Parathyroid adenoma (tissue), 2 donors: ENCODE measurements around the gene EDN1.
"Not testable (repeated sequence)": the region's sequence is repeated elsewhere in the genome, so short reads cannot be mapped to it uniquely, and the experiment has no call there.

Source experiments
- H2AFZ ChIP-seq: fragments of 300-600 bp; sonication (generic); one replicate; pipeline ENCODE4 v1.7.0; 2017; ENCODE audit warnings: antibody characterized with exemption, mild to moderate bottlenecking
- H3K27ac ChIP-seq: fragments of 300-600 bp; sonication (generic); one replicate; pipeline ENCODE4 v1.7.0; 2017
- H3K27me3 ChIP-seq: fragments of 300-600 bp; sonication (generic); one replicate; pipeline ENCODE4 v1.7.0; 2017; ENCODE audit warnings: low read length; ENCODE audit not compliant: control insufficient read depth, insufficient read depth
- H3K36me3 ChIP-seq: fragments of 300-600 bp; sonication (generic); one replicate; pipeline ENCODE4 v1.7.0; 2017; ENCODE audit warnings: low read length; ENCODE audit not compliant: control insufficient read depth, insufficient read depth
- H3K4me1 ChIP-seq: fragments of 300-600 bp; sonication (generic); one replicate; pipeline ENCODE4 v1.7.0; 2017; ENCODE audit warnings: control low read depth
- H3K4me2 ChIP-seq: fragments of 300-600 bp; sonication (generic); one replicate; pipeline ENCODE4 v1.7.0; 2017; ENCODE audit warnings: low read length
- H3K4me3 ChIP-seq: fragments of 300-600 bp; sonication (generic); one replicate; pipeline ENCODE4 v1.7.0; 2017; ENCODE audit warnings: low read depth, low read length
- H3K79me2 ChIP-seq: fragments of 300-600 bp; sonication (generic); one replicate; pipeline ENCODE4 v1.7.0; 2017; ENCODE audit warnings: control low read depth
- H3K9ac ChIP-seq: fragments of 300-600 bp; sonication (generic); one replicate; pipeline ENCODE4 v1.7.0; 2017; ENCODE audit warnings: mild to moderate bottlenecking
- H3K9me3 ChIP-seq: fragments of 300-600 bp; sonication (generic); one replicate; pipeline ENCODE4 v1.7.0; 2017; ENCODE audit warnings: low read length; ENCODE audit not compliant: control insufficient read depth
- TF ChIP-seq, protein P1 (sequence below): fragments of 300-600 bp; sonication (generic); IDR thresholded peaks from one replicate; pipeline ENCODE4 v1.7.0; 2017; ENCODE audit warnings: antibody characterized with exemption, mild to moderate bottlenecking
- donor health status: primary hyperparathyroidism.

Gene EDN1

DNA sequence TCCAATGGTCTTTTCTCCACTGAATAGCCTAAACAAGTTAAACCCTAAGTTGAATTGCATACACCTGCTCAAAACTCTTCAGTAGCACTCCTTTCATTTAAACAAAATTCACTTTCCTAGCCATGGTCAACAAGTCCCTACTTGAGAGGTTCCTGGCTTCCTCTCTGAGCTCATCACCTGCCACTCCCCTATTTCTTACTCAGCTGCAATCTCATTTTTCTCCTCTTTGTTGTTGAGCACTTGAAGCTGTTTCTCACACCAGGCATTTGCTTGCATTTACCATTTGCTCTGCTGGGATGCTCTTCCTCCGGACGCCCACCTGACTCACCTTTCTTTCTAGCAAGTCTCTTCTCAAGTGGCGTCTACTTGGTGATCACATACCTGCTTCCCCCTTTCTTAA, 38.5 kb downstream of the EDN1 start:
- no peak overlapping the region for H3K9ac ChIP-seq
- H3K4me1 ChIP-seq: no peaks in the 10 kb centered on the region
- TF ChIP-seq, protein P1, sequence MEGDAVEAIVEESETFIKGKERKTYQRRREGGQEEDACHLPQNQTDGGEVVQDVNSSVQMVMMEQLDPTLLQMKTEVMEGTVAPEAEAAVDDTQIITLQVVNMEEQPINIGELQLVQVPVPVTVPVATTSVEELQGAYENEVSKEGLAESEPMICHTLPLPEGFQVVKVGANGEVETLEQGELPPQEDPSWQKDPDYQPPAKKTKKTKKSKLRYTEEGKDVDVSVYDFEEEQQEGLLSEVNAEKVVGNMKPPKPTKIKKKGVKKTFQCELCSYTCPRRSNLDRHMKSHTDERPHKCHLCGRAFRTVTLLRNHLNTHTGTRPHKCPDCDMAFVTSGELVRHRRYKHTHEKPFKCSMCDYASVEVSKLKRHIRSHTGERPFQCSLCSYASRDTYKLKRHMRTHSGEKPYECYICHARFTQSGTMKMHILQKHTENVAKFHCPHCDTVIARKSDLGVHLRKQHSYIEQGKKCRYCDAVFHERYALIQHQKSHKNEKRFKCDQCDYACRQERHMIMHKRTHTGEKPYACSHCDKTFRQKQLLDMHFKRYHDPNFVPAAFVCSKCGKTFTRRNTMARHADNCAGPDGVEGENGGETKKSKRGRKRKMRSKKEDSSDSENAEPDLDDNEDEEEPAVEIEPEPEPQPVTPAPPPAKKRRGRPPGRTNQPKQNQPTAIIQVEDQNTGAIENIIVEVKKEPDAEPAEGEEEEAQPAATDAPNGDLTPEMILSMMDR: no peak
- H3K27me3 ChIP-seq: no peaks in the 10 kb centered on the region
- no peaks in the 10 kb centered on the region for H3K36me3 ChIP-seq
- H3K27ac ChIP-seq: no peak overlapping the region
- no peaks in the 10 kb centered on the region for H3K9me3 ChIP-seq
- no peaks in the 10 kb centered on the region for H3K79me2 ChIP-seq
- H2AFZ ChIP-seq: no peak overlapping the region
- H3K4me2 ChIP-seq: no peak overlapping the region
- H3K4me3 ChIP-seq: no peak overlapping the region

DNA sequence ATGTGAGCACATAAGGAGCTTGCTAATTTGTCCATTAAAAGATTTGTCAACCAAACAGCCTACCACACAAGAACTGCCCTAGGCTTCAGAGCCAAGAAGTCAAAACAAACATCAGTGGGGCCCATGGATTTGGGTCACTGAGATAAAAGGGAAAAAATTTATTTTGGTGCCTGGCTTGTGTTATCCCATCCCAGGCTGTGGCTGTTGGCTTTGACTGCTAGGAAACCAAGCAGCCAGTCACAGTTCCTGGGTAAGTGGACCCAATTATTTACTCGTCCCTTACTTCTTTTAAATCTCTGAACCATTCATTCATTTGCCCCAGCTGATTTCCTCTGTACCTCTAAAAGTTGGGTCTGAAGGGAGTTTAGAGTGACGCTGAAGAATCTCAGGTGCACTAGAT, 41.3 kb downstream of the EDN1 start:
- Histone ChIP-seq H2AFZ (no peak overlapping the region), H3K79me2 (no peaks in the 10 kb centered on the region), H3K9me3 (no peaks in the 10 kb centered on the region), H3K4me2 (no peak overlapping the region), H3K36me3 (no peaks in the 10 kb centered on the region), H3K9ac (no peak overlapping the region), H3K4me1 (no peaks in the 10 kb centered on the region), H3K27me3 (no peaks in the 10 kb centered on the region), H3K27ac (no peak overlapping the region), H3K4me3 (no peak overlapping the region)
- TF ChIP-seq, protein P1: no peak

DNA sequence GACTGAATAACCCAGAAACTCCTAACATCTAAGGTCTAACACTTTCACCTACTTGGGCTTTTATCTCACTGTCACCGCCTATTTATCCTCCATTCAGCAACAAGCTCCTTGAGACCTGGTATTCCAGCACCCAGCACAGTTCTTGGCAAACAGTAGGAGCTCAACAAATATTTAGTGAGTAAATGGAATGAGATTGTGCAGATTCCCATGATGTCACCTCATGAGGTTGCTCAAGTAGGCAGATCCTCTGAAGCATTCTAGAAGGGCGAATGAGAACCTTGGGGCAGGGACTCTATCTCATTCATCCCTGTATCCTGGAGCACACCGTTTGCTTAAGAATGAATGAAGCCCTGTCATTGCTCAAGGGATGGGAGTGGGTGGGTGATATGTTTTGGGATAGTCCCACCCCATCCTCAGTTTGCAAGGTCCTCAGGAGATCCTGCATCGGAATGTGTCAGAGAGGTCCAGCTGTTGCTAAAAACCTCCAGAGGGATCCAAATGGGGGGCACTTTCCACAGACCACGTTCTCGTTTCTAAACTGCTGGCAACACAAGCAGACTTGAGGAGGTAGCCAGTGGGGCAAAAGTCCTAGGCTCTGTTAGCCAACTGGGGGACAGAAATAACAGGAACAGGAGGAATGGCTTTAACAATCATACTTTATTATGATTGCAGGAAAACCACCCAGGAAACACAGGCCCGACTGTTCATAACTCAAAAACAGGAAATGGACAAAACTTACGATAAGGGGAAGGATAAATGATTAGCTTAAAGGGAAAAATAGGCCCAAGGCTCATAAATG, 42.0 kb downstream of the EDN1 start:
- Histone ChIP-seq H3K27me3 (no peaks in the 10 kb centered on the region), H3K4me2 (no peak overlapping the region), H3K79me2 (no peaks in the 10 kb centered on the region), H3K36me3 (no peaks in the 10 kb centered on the region), H3K9me3 (no peaks in the 10 kb centered on the region), H3K9ac (no peak overlapping the region), H3K4me3 (no peak overlapping the region), H2AFZ (no peak overlapping the region), H3K4me1 (no peaks in the 10 kb centered on the region), H3K27ac (no peak overlapping the region)
- TF ChIP-seq, protein P1: no peak

DNA sequence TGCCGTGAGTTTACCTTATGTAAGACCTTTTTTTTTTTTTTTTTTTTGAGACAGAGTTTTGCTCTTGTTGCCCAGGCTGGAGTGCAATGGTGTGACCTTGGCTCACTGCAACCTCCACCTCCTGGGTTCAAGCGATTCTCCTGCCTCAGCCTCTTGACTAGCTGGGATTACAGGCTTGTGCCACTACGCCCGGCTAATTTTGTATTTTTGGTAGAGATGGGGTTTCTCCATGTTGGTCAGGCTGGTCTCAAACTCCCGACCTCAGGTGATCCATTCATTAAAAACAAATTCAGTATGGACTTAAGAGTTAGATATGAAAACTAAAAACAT, 42.6 kb downstream of the EDN1 start:
- not testable (repeated sequence) for H2AFZ ChIP-seq, H3K36me3 ChIP-seq, H3K27ac ChIP-seq, H3K27me3 ChIP-seq, H3K79me2 ChIP-seq, H3K9ac ChIP-seq, H3K4me1 ChIP-seq, H3K4me2 ChIP-seq, H3K9me3 ChIP-seq, H3K4me3 ChIP-seq

DNA sequence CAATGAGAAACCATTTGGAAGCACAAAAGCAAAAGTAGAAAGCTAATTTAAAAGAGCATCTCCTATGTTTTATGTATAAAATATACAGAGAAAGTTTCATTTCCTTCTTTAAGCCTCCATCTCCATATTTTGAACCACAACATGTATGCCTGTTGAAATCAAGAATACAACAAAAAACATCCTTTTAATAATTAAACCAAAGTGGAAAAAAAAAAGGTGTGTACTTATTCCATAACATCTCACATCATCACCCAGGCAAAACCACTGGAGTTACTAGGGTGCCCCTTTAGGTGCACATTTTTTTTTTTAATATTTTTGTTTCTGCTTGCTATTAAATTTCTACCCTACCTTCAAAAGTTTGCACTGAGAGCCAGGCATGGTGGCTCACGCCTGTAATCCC, 43.0 kb downstream of the EDN1 start:
- H2AFZ ChIP-seq: no peak overlapping the region
- no peak overlapping the region for H3K4me3 ChIP-seq
- H3K4me2 ChIP-seq: no peak overlapping the region
- no peaks in the 10 kb centered on the region for H3K9me3 ChIP-seq
- H3K27me3 ChIP-seq: no peaks in the 10 kb centered on the region
- TF ChIP-seq, protein P1: no peak
- H3K9ac ChIP-seq: no peak overlapping the region
- H3K4me1 ChIP-seq: no peaks in the 10 kb centered on the region
- no peaks in the 10 kb centered on the region for H3K36me3 ChIP-seq
- H3K79me2 ChIP-seq: no peaks in the 10 kb centered on the region
- no peak overlapping the region for H3K27ac ChIP-seq
